GM04504 (cell line): ENCODE results near the gene FIBCD1.

Source experiments
- DNase-seq: peaks from one replicate; pipeline ENCODE4 v3.0.0-alpha.2; 2012; ENCODE audit warnings: low read depth

Gene FIBCD1

GRCh38 chr9:130936285-130937117 is 2.5 kb downstream of the FIBCD1 start:
- DNase-seq: peak; percentile 32

GRCh38 chr9:130935648-130936271 is 3.3 kb downstream of the FIBCD1 start:
- DNase-seq: no peak

GRCh38 chr9:130934702-130935647 is 4.1 kb downstream of the FIBCD1 start:
- no peak for DNase-seq

GRCh38 chr9:130934246-130934645 is 4.8 kb downstream of the FIBCD1 start:
- DNase-seq: no peak

GRCh38 chr9:130933114-130934046 is 5.7 kb downstream of the FIBCD1 start:
- no peak for DNase-seq

- DNase-seq: no peak
Measured at GRCh38 chr9:130932255-130933079, 6.6 kb downstream of the FIBCD1 start.

- DNase-seq: no peak
Measured at GRCh38 chr9:130931508-130932254, 7.4 kb downstream of the FIBCD1 start.

GRCh38 chr9:130930804-130931349 is 8.2 kb downstream of the FIBCD1 start:
- no peak for DNase-seq

GRCh38 chr9:130930132-130930803 is 8.8 kb downstream of the FIBCD1 start:
- no peak for DNase-seq

GRCh38 chr9:130929571-130930038 is 9.4 kb downstream of the FIBCD1 start:
- DNase-seq: no peak

GRCh38 chr9:130927995-130928900 is 10.8 kb downstream of the FIBCD1 start:
- DNase-seq: no peak

GRCh38 chr9:130927338-130927737 is 11.7 kb downstream of the FIBCD1 start:
- no peak for DNase-seq

- no peak for DNase-seq
Measured at GRCh38 chr9:130925050-130925678, 13.9 kb downstream of the FIBCD1 start.

- no peak for DNase-seq
Measured at GRCh38 chr9:130924448-130924788, 14.6 kb downstream of the FIBCD1 start.

- DNase-seq: no peak
Measured at GRCh38 chr9:130923611-130924447, 15.2 kb downstream of the FIBCD1 start.

GRCh38 chr9:130922893-130923610 is 16.0 kb downstream of the FIBCD1 start:
- DNase-seq: no peak
